Activated CD4-positive, alpha-beta T cell treated with anti-CD3 and anti-CD28 coated beads for 1 hour (primary cell): ENCODE data around the gene ZNF558.
"Not testable (repeated sequence)": the region's sequence is repeated elsewhere in the genome, so short reads cannot be mapped to it uniquely, and the experiment has no call there.

Experiments
- DNase-seq: peaks from one replicate; pipeline ENCODE4 v3.0.0-alpha.2; 2020

ZNF558 gene

GRCh38 chr19:8794823-8795222 lies 37.3 kb downstream of the ZNF558 start:
- no peak for DNase-seq

- DNase-seq: not testable (repeated sequence)
Measured at GRCh38 chr19:8773587-8773986, 58.5 kb downstream of the ZNF558 start.

DNA sequence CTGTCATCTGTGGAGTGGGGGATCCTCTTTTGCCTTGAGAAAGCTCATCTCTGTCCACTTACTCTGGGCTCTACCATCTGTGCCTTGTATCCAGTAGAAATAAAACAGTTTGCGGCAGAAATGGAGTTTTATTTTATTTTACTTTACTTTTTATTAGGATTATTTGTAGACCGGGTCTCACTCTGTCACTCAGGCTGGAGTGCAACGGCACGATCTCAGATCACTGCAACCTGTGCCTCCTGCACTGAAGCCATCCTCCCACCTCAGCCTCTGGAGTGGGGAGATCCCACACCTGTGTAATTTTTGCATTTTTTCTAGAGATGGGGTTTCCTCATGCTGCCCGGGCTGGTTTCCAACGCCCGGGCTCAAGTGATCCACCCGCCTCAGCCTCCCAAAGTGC lies 62.8 kb downstream of the ZNF558 start:
- not testable (repeated sequence) for DNase-seq

DNA sequence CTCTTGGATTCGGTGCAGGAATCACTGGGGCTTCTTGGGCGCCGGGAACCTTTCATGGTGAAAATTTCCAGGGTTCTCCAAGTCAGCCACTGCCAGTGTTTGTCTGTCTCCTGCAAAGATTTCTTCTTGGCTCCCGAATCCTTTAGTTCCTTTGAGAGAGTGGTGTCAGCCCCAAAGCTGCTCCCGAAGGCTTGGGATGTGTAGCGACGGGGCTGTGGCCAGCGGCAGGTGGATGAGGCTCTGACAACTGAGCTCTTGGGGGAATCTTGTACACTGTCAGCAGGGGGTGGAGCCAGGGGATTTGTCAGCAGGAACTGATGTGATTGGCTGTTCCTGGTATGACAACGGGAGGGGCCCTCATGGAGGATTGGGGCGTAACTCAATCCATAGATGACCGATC lies 64.8 kb downstream of the ZNF558 start:
- not testable (repeated sequence) for DNase-seq
